ENCODE data around the gene TRABD2B. TPM values are rescaled to one million over a fixed set of nuclear protein-coding genes. Genes with fewer than 3 reads are reported as not detected.

The TRABD2B gene
- total and polyA plus RNA-seq, 2 experiments from 2014 or later = 1.6 to 2.0 TPM

GRCh38 chr1:48006264-48006663 is 9.1 kb upstream of the TRABD2B start (continued):
- TF ChIP-seq CTCF (conservative IDR thresholded peaks at IDR 0.05; ENCODE audit: low read depth in 2 of 2) (no peak), JUNB (IDR thresholded peaks at IDR 0.05; ENCODE audit: unreplicated experiment) (no peak), REST (IDR thresholded peaks at IDR 0.05; ENCODE audit: unreplicated experiment) (no peak), POLR2AphosphoS5 (IDR thresholded peaks at IDR 0.05; ENCODE audit: low read depth) (no peak), ZNF114 (CRISPR knock-in tag; IDR thresholded peaks at IDR 0.05) (no peak), STAT1 (IDR thresholded peaks at IDR 0.05; ENCODE audit: unreplicated experiment) (no peak), NANOG (IDR thresholded peaks at IDR 0.05; ENCODE audit: borderline replicate concordance) (no peak), ZNF331 (CRISPR knock-in tag; IDR thresholded peaks at IDR 0.05; ENCODE audit: low read depth) (no peak), CREB1 (CRISPR knock-in tag; IDR thresholded peaks at IDR 0.05; ENCODE audit: low read depth) (no peak), ETS1 (IDR thresholded peaks at IDR 0.05) (no peak)

GRCh38 chr1:48005253-48006117 is 8.3 kb upstream of the TRABD2B start:
- H3K4me3 ChIP-seq = 0 out of 2 replicates have a peak overlapping the region, but pooled peaks have one; percentile 10
- DNase-seq (ENCODE audit: low spot score) = peak; percentile 65
- no peak overlapping the region for H3K27ac ChIP-seq (ENCODE audit: low read depth)
- peaks cover 23% of the 10 kb centered on the region for H3K4me1 ChIP-seq (ENCODE audit: insufficient read depth)
- no peaks in the 10 kb centered on the region for H3K36me3 Mint-ChIP-seq (ENCODE audit: low read depth)
- peak overlapping the region; percentile 49; the same call in 1 of the 2 replicates for H3K4me2 ChIP-seq
- peaks cover 18% of the 10 kb centered on the region for H3K9me2 ChIP-seq (ENCODE audit: insufficient read depth)
- peaks cover 21% of the 10 kb centered on the region for H3K4me1 Mint-ChIP-seq
- no peaks in the 10 kb centered on the region for H4K20me1 ChIP-seq (replicated peaks; ENCODE audit: insufficient read depth)
- H3K4me3 Mint-ChIP-seq = no peak overlapping the region
- H3F3A ChIP-seq (replicated peaks; ENCODE audit: low read depth) = no peaks in the 10 kb centered on the region
- H3K9me3 Mint-ChIP-seq = no peaks in the 10 kb centered on the region
- H3K27me3 Mint-ChIP-seq (ENCODE audit: insufficient read depth, low read depth, poor library complexity) = peaks cover 6% of the 10 kb centered on the region
- TF ChIP-seq JUNB (IDR thresholded peaks at IDR 0.05; ENCODE audit: unreplicated experiment) (no peak), ZNF462 (CRISPR knock-in tag; IDR thresholded peaks at IDR 0.05) (peak; percentile 75), NANOG (IDR thresholded peaks at IDR 0.05; ENCODE audit: borderline replicate concordance) (peak; percentile 75), POLR2AphosphoS5 (IDR thresholded peaks at IDR 0.05; ENCODE audit: low read depth) (peak; percentile 15; the same call in 1 of the 2 replicates), ZNF114 (CRISPR knock-in tag; IDR thresholded peaks at IDR 0.05) (no peak)
- H3K27ac Mint-ChIP-seq = no peak overlapping the region
- H3K79me2 ChIP-seq (replicated peaks; ENCODE audit: insufficient read depth) = no peaks in the 10 kb centered on the region
- no peaks in the 10 kb centered on the region for H3K27me3 ChIP-seq (ENCODE audit: insufficient read depth)
- peak overlapping the region; percentile 33; the same call in 1 of the 2 replicates for H2AFZ ChIP-seq
- no peaks in the 10 kb centered on the region; the same call in 1 of the 2 replicates for H3K36me3 ChIP-seq (ENCODE audit: insufficient read depth)
- ATAC-seq = peak; percentile 81
